IPS-20b (cell line): Measurements from ENCODE around the gene KLF6.

Experiments used
- H3K27ac ChIP-seq: one replicate; pipeline ENCODE4 v1.5.1; 2013; ENCODE audit warnings: low read length
- H3K27me3 ChIP-seq: 2 replicates; pipeline ENCODE4 v1.6.1; 2013; ENCODE audit warnings: mild to moderate bottlenecking, low read length, inconsistent platforms; ENCODE audit not compliant: insufficient read depth
- H3K36me3 ChIP-seq: 2 replicates; pipeline ENCODE4 v1.6.1; 2013; ENCODE audit warnings: low read depth, mild to moderate bottlenecking, inconsistent platforms, low read length, moderate library complexity; ENCODE audit not compliant: insufficient read depth
- H3K4me1 ChIP-seq: 2 replicates; pipeline ENCODE4 v1.6.1; 2013; ENCODE audit warnings: mild to moderate bottlenecking, control low read depth, inconsistent platforms, low read length, moderate library complexity; ENCODE audit not compliant: insufficient read depth
- H3K4me3 ChIP-seq: 2 replicates; pipeline ENCODE4 v1.5.1; 2013; ENCODE audit warnings: mild to moderate bottlenecking, low read length, inconsistent platforms
- H3K9ac ChIP-seq: 2 replicates; pipeline ENCODE4 v1.6.1; 2013; ENCODE audit warnings: low read depth, mild to moderate bottlenecking, inconsistent platforms, low read length, moderate library complexity
- H3K9me3 ChIP-seq: 2 replicates; pipeline ENCODE4 v1.6.1; 2013; ENCODE audit warnings: mild to moderate bottlenecking, low read depth, low read length, inconsistent platforms; ENCODE audit not compliant: insufficient read depth

KLF6 gene

GRCh38 chr10:3766046-3766756, 18.8 kb downstream of the KLF6 start:
- H3K9me3 ChIP-seq, result no peaks in the 10 kb centered on the region
- H3K27me3 ChIP-seq, result no peaks in the 10 kb centered on the region
- peaks cover 20% of the 10 kb centered on the region for H3K4me1 ChIP-seq
- no peak overlapping the region for H3K27ac ChIP-seq
- no peaks in the 10 kb centered on the region for H3K36me3 ChIP-seq
- H3K9ac ChIP-seq, result no peak overlapping the region
- H3K4me3 ChIP-seq, result no peak overlapping the region

DNA sequence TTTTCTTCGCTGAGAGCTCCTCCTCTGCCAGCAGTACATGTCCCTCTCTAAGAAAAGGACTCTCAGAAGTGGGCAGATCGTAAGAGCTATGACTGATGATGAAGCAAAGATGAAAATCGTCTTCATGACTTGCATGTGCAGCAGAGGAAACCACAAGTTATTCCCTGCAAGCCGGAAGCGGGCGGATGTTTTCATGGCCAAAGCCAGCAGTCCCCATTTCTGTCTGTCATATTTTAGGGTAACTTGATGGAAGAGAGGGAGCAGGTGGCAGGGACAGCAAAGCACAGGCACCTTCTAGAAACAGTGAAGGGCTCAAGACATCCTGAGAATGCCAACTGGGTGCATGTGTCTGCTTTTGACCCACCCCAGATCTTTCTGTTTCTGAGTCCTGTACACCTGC, 19.9 kb downstream of the KLF6 start:
- no peak overlapping the region for H3K9ac ChIP-seq
- H3K36me3 ChIP-seq, result no peaks in the 10 kb centered on the region
- H3K9me3 ChIP-seq, result no peaks in the 10 kb centered on the region
- H3K4me1 ChIP-seq, result peaks cover 24% of the 10 kb centered on the region
- no peaks in the 10 kb centered on the region for H3K27me3 ChIP-seq
- no peak overlapping the region for H3K4me3 ChIP-seq
- no peak overlapping the region for H3K27ac ChIP-seq

GRCh38 chr10:3764626-3765112, 20.3 kb downstream of the KLF6 start:
- no peaks in the 10 kb centered on the region for H3K9me3 ChIP-seq
- H3K9ac ChIP-seq, result no peak overlapping the region
- no peak overlapping the region for H3K27ac ChIP-seq
- no peaks in the 10 kb centered on the region for H3K36me3 ChIP-seq
- no peaks in the 10 kb centered on the region for H3K27me3 ChIP-seq
- H3K4me1 ChIP-seq, result peaks cover 24% of the 10 kb centered on the region
- H3K4me3 ChIP-seq, result no peak overlapping the region

GRCh38 chr10:3763852-3764625, 21.0 kb downstream of the KLF6 start:
- H3K36me3 ChIP-seq, result no peaks in the 10 kb centered on the region
- H3K27me3 ChIP-seq, result no peaks in the 10 kb centered on the region
- no peak overlapping the region for H3K27ac ChIP-seq
- no peaks in the 10 kb centered on the region for H3K9me3 ChIP-seq
- no peak overlapping the region for H3K9ac ChIP-seq
- H3K4me1 ChIP-seq, result peaks cover 24% of the 10 kb centered on the region
- no peak overlapping the region for H3K4me3 ChIP-seq

GRCh38 chr10:3763035-3763456, 22.0 kb downstream of the KLF6 start:
- Histone ChIP-seq H3K27ac (no peak overlapping the region), H3K4me1 (peaks cover 24% of the 10 kb centered on the region), H3K9me3 (no peaks in the 10 kb centered on the region), H3K27me3 (no peaks in the 10 kb centered on the region), H3K9ac (no peak overlapping the region), H3K4me3 (no peak overlapping the region), H3K36me3 (no peaks in the 10 kb centered on the region)

- Histone ChIP-seq H3K9ac (no peak overlapping the region), H3K27me3 (no peaks in the 10 kb centered on the region), H3K9me3 (no peaks in the 10 kb centered on the region), H3K4me1 (peaks cover 24% of the 10 kb centered on the region), H3K4me3 (no peak overlapping the region), H3K36me3 (no peaks in the 10 kb centered on the region), H3K27ac (no peak overlapping the region)
Observed at GRCh38 chr10:3762309-3762708, 22.7 kb downstream of the KLF6 start.

GRCh38 chr10:3761904-3762303, 23.1 kb downstream of the KLF6 start:
- Histone ChIP-seq H3K4me1 (peaks cover 24% of the 10 kb centered on the region), H3K27ac (no peak overlapping the region), H3K27me3 (no peaks in the 10 kb centered on the region)

GRCh38 chr10:3761021-3761686, 23.9 kb downstream of the KLF6 start:
- Histone ChIP-seq H3K4me3 (no peak overlapping the region), H3K9ac (no peak overlapping the region)

More at GRCh38 chr10:3761904-3762303, 23.1 kb downstream of the KLF6 start:
- Histone ChIP-seq H3K9me3 (no peaks in the 10 kb centered on the region), H3K36me3 (no peaks in the 10 kb centered on the region), H3K9ac (no peak overlapping the region), H3K4me3 (no peak overlapping the region)

GRCh38 chr10:3760083-3760482, 24.9 kb downstream of the KLF6 start:
- H3K4me1 ChIP-seq, result peaks cover 8% of the 10 kb centered on the region
- no peak overlapping the region for H3K27ac ChIP-seq
- H3K36me3 ChIP-seq, result no peaks in the 10 kb centered on the region
- no peak overlapping the region for H3K4me3 ChIP-seq
- H3K27me3 ChIP-seq, result no peaks in the 10 kb centered on the region
- no peak overlapping the region for H3K9ac ChIP-seq
- no peaks in the 10 kb centered on the region for H3K9me3 ChIP-seq

More at GRCh38 chr10:3761021-3761686, 23.9 kb downstream of the KLF6 start:
- Histone ChIP-seq H3K27me3 (no peaks in the 10 kb centered on the region), H3K4me1 (peaks cover 16% of the 10 kb centered on the region), H3K36me3 (no peaks in the 10 kb centered on the region), H3K27ac (no peak overlapping the region), H3K9me3 (no peaks in the 10 kb centered on the region)

DNA sequence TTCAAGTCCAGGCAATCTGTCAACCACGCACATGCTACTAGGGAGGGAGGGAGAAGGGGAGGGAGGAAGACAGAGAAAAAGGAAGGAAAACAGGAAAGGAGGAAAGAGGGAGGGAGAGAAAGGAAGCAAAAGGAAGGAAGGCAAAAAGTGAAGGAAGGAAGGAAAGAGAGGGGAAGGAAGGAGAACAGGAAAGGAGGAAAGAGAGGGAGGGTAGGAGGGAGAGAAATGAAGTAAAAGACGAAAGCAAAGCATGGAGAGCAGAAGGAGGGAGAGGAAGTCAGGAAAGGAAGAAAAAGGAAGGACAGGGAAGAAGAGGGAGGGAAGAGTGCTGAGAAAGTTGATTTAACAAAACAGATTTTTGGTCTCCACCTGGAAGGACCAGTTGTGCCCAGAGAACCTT, 25.6 kb downstream of the KLF6 start:
- no peaks in the 10 kb centered on the region for H3K9me3 ChIP-seq
- no peaks in the 10 kb centered on the region for H3K36me3 ChIP-seq
- peaks cover 8% of the 10 kb centered on the region; the same call in 1 of the 2 replicates for H3K4me1 ChIP-seq
- H3K9ac ChIP-seq, result no peak overlapping the region
- no peak overlapping the region for H3K4me3 ChIP-seq
- no peaks in the 10 kb centered on the region for H3K27me3 ChIP-seq
- H3K27ac ChIP-seq, result no peak overlapping the region

GRCh38 chr10:3758491-3758970, 26.5 kb downstream of the KLF6 start:
- peaks cover 8% of the 10 kb centered on the region; the same call in 1 of the 2 replicates for H3K4me1 ChIP-seq
- no peak overlapping the region for H3K27ac ChIP-seq
- H3K36me3 ChIP-seq, result no peaks in the 10 kb centered on the region
- no peaks in the 10 kb centered on the region for H3K9me3 ChIP-seq
- no peak overlapping the region for H3K4me3 ChIP-seq
- no peak overlapping the region for H3K9ac ChIP-seq
- no peaks in the 10 kb centered on the region for H3K27me3 ChIP-seq
